ENCODE data around the gene STX2. TPM values are rescaled to one million over a fixed set of nuclear protein-coding genes. Genes with fewer than 3 reads are reported as not detected.

The STX2 gene
- total and polyA plus RNA-seq, 4 donors = 11.9 to 28.4 (median 20.9) TPM

DNA sequence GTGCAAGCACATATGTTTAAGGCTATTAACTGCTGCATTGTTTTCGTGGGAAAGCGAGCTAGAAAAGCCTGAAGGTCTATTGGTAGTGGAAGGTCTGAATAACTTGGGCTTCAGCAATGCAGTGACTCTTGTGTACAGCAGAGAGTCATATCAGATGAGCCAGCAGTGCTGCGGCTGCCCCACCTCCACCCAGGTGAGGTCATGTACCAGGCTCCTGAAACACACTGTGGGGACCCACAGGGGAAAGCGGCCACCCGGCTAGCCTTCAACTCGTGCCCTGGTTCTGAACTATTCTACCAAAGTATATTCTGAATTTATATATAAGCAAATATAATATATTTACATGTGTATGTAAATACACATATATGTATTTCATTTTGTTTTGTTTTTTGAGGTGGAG lies 20.1 kb upstream of the STX2 start:
- no peak for DNase-seq
- no peak for ATAC-seq (ENCODE audit: insufficient read depth, low FRiP score)
- Histone ChIP-seq H3K27me3 (ENCODE audit: control insufficient read depth in 3 of 3, insufficient read depth in 3 of 3, low read length in 2 of 3) (peaks cover 0 to 5% (median 2%) of the 10 kb centered on the region in 3 donors), H3K9ac (ENCODE audit: insufficient read depth in 1 of 2, low read length in 2 of 2) (no peak overlapping the region), H3K4me3 (no peak overlapping the region), H3K27ac (ENCODE audit: low read depth in 1 of 2, low read length in 1 of 2) (no peak overlapping the region), H3K9me3 (ENCODE audit: control insufficient read depth in 4 of 4, insufficient read depth in 3 of 4, low read length in 3 of 4) (peaks cover 0 to 5% (median 0%) of the 10 kb centered on the region in 4 donors), H3K36me3 (ENCODE audit: control insufficient read depth in 4 of 4, insufficient read depth in 4 of 4, low read length in 4 of 4) (no peaks in the 10 kb centered on the region), H3K4me1 (ENCODE audit: control insufficient read depth in 5 of 5, insufficient read depth in 5 of 5, low read length in 5 of 5) (no peaks in the 10 kb centered on the region)
- 95 to 97% methylated on average over 6 of the region's 6 CpGs for WGBS, 2 donors
- TF ChIP-seq, protein P1, sequence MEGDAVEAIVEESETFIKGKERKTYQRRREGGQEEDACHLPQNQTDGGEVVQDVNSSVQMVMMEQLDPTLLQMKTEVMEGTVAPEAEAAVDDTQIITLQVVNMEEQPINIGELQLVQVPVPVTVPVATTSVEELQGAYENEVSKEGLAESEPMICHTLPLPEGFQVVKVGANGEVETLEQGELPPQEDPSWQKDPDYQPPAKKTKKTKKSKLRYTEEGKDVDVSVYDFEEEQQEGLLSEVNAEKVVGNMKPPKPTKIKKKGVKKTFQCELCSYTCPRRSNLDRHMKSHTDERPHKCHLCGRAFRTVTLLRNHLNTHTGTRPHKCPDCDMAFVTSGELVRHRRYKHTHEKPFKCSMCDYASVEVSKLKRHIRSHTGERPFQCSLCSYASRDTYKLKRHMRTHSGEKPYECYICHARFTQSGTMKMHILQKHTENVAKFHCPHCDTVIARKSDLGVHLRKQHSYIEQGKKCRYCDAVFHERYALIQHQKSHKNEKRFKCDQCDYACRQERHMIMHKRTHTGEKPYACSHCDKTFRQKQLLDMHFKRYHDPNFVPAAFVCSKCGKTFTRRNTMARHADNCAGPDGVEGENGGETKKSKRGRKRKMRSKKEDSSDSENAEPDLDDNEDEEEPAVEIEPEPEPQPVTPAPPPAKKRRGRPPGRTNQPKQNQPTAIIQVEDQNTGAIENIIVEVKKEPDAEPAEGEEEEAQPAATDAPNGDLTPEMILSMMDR (IDR thresholded peaks at IDR 0.05; ENCODE audit: control extremely low read depth, extremely low read depth) = no peak

DNA sequence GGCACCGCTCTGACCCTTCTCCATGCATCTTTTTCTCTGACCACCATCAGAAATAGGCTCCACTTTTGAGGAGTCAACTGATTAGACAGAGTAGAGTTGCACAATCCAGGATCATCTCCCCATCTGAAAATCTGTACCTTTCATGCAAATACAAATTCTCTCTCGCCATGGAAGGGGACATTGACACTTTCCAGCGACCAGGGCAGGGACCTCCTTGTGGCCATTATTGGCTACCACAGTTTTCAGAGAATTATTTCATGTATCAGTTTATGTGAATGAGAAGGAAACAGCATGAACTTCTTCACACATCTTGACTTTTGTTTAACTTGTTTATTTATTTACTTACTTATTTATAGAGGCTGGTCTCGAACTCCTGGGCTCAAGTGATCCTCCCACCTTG lies 19.0 kb upstream of the STX2 start:
- DNase-seq = no peak
- Histone ChIP-seq H3K9ac (ENCODE audit: insufficient read depth in 1 of 2, low read length in 2 of 2) (no peak overlapping the region), H3K27me3 (ENCODE audit: control insufficient read depth in 3 of 3, insufficient read depth in 3 of 3, low read length in 2 of 3) (peaks cover 0 to 5% (median 2%) of the 10 kb centered on the region in 3 donors), H3K4me3 (no peak overlapping the region), H3K36me3 (ENCODE audit: control insufficient read depth in 4 of 4, insufficient read depth in 4 of 4, low read length in 4 of 4) (no peaks in the 10 kb centered on the region), H3K4me1 (ENCODE audit: control insufficient read depth in 5 of 5, insufficient read depth in 5 of 5, low read length in 5 of 5) (no peaks in the 10 kb centered on the region), H3K9me3 (ENCODE audit: control insufficient read depth in 4 of 4, insufficient read depth in 3 of 4, low read length in 3 of 4) (peaks cover 0 to 4% (median 0%) of the 10 kb centered on the region in 4 donors), H3K27ac (ENCODE audit: low read depth in 1 of 2, low read length in 1 of 2) (no peak overlapping the region)
- TF ChIP-seq, protein P1 (IDR thresholded peaks at IDR 0.05; ENCODE audit: control extremely low read depth, extremely low read depth) = no peak
- no peak for ATAC-seq (ENCODE audit: insufficient read depth, low FRiP score)
- WGBS, 2 donors = 82 to 88% methylated on average over 4 of the region's 4 CpGs

DNA sequence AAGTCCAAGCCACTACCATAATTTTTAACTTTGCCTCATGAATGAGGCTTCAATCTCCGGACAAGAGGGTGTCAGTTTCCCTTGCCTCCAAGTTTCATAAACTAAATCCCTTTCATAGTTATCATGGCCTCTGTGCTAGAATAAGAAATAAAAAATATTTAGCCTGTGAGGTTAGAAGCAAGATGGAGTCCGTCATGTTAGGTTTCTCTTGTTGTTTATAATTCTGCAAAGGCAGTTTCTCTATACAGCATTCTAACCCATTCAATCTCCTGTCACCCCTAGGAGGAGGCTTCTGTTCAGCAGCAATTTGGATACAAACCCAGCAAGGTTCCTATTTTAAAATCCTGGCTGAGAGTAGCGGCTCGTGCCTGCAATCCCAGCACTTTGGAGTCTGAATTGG lies 17.0 kb upstream of the STX2 start:
- DNase-seq (no peak), ATAC-seq (ENCODE audit: insufficient read depth, low FRiP score) (no peak)
- no peak overlapping the region for H3K4me3 ChIP-seq
- 85 to 90% methylated on average over 4 of the region's 4 CpGs for WGBS, 2 donors
- TF ChIP-seq, protein P1 (IDR thresholded peaks at IDR 0.05; ENCODE audit: control extremely low read depth, extremely low read depth) = no peak
- H3K27me3 ChIP-seq (ENCODE audit: control insufficient read depth in 3 of 3, insufficient read depth in 3 of 3, low read length in 2 of 3) = peaks cover 0 to 5% (median 2%) of the 10 kb centered on the region in 3 donors
- H3K9me3 ChIP-seq (ENCODE audit: control insufficient read depth in 4 of 4, insufficient read depth in 3 of 4, low read length in 3 of 4) = no peaks in the 10 kb centered on the region
- no peaks in the 10 kb centered on the region for H3K36me3 ChIP-seq (ENCODE audit: control insufficient read depth in 4 of 4, insufficient read depth in 4 of 4, low read length in 4 of 4)
- H3K27ac ChIP-seq (ENCODE audit: low read depth in 1 of 2, low read length in 1 of 2) = no peak overlapping the region
- H3K4me1 ChIP-seq (ENCODE audit: control insufficient read depth in 5 of 5, insufficient read depth in 5 of 5, low read length in 5 of 5) = no peaks in the 10 kb centered on the region
- no peak overlapping the region for H3K9ac ChIP-seq (ENCODE audit: insufficient read depth in 1 of 2, low read length in 2 of 2)

DNA sequence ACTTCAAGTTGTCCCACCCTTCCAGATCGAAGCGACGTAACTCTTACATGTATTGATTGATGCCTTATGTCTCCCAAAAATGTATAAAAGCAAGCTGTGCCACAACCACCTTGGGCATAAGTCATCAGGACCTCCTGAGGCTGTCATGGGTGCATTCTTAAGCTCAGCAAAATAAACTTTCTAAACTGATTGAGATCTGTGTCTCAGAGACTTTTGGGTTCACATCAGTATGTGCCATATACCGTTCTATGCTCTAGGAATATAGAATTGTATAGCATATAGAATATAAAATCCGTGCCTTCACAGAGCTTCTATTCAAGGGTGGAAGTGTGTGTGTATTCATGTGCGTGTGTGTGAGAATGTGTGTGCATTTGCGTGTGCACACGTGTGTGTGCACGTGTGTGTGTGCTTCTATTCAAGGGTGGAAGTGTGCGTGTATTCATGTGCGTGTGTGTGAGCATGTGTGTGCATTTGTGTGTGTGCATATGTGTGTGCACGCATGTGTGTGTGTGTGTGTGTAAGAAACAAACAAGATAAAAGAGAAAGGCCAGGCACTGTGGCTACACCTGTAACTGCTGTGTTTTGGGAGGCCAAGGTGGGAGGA lies 11.5 kb upstream of the STX2 start:
- DNase-seq (no peak), ATAC-seq (ENCODE audit: insufficient read depth, low FRiP score) (no peak)
- TF ChIP-seq, protein P1 (IDR thresholded peaks at IDR 0.05; ENCODE audit: control extremely low read depth, extremely low read depth) = no peak
- Histone ChIP-seq H3K9me3 (ENCODE audit: control insufficient read depth in 4 of 4, insufficient read depth in 3 of 4, low read length in 3 of 4) (peaks cover 0 to 2% (median 0%) of the 10 kb centered on the region in 4 donors), H3K27ac (ENCODE audit: low read depth in 1 of 2, low read length in 1 of 2) (no peak overlapping the region), H3K9ac (ENCODE audit: insufficient read depth in 1 of 2, low read length in 2 of 2) (no peak overlapping the region), H3K27me3 (ENCODE audit: control insufficient read depth in 3 of 3, insufficient read depth in 3 of 3, low read length in 2 of 3) (peaks cover 0 to 5% (median 2%) of the 10 kb centered on the region in 3 donors), H3K4me1 (ENCODE audit: control insufficient read depth in 5 of 5, insufficient read depth in 5 of 5, low read length in 5 of 5) (peaks cover 0 to 9% (median 0%) of the 10 kb centered on the region in 5 donors), H3K4me3 (no peak overlapping the region), H3K36me3 (ENCODE audit: control insufficient read depth in 4 of 4, insufficient read depth in 4 of 4, low read length in 4 of 4) (no peaks in the 10 kb centered on the region)
- 80 to 82% methylated on average over 12 of the region's 12 CpGs for WGBS, 2 donors
